HG03108 (cell line): ENCODE results near the gene ADCY6.
A peak's percentile ranks its signal among the peaks of the same experiment; 100 is the strongest.
"Not testable (repeated sequence)": the region's sequence is repeated elsewhere in the genome, so short reads cannot be mapped to it uniquely, and the experiment has no call there.

Source experiments
- ATAC-seq: cut with Tn5 transposase; IDR thresholded peaks from one replicate; pipeline ENCODE4 v1.9.1; 2021; ENCODE audit warnings: moderate library complexity; ENCODE audit not compliant: unreplicated experiment

Gene ADCY6

DNA sequence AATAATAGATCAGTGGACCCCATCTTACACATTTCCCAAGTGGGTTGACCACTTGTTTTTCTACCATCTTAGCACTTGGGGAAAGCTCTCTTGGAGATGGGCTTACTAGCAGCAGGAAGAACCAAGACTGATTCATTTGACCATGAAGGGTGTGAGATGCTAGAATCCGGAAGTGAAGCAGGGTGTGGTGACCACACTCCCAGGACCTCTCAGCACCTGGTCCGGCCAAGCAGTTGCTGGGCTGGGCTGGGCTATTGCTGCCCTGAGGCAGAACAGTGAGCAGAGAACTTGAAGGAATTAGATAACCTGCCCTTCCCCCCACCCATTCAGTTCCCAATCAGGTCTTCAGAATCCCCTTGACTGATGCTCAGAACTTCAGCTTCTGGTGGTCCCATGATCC lies 24.4 kb downstream of the ADCY6 start:
- no peak for ATAC-seq

DNA sequence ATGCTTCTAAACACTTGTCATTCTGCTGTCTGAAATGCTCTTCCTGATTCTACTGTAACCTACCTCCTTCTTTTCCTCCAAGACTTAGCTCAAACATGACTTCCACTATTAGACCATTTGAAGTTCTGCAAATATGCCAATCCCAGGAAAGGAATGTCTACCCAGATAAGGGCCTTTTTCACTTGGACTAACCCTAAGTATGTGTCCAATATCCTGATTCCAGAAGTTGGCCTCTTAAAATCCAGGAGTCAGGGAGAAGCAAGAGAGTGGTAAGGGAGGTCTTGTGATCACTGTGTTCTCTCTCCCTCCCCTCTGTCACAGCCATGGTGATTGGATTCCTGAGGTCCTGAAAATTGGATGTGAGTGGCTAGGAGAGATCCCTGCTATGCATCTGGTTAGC lies 30.2 kb downstream of the ADCY6 start:
- no peak for ATAC-seq

DNA sequence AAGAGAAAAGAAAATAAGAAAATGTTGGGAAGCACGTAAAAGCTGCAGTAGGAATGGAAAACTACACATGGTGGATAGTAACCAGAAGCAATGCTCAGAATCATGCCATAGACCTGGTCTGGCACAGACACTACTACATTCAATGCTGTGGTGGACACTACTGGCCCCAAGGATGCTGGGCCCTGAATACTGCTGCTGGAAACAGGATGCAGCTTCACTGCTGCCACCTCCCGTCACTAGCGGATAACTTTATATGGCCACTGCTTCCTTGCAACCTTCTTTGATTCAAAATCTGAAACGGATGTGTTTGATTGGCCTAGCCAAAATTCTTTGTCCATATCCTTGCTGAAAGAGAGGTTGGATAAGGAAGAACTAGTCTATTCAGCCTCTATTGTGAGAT lies 30.7 kb downstream of the ADCY6 start:
- ATAC-seq = no peak

DNA sequence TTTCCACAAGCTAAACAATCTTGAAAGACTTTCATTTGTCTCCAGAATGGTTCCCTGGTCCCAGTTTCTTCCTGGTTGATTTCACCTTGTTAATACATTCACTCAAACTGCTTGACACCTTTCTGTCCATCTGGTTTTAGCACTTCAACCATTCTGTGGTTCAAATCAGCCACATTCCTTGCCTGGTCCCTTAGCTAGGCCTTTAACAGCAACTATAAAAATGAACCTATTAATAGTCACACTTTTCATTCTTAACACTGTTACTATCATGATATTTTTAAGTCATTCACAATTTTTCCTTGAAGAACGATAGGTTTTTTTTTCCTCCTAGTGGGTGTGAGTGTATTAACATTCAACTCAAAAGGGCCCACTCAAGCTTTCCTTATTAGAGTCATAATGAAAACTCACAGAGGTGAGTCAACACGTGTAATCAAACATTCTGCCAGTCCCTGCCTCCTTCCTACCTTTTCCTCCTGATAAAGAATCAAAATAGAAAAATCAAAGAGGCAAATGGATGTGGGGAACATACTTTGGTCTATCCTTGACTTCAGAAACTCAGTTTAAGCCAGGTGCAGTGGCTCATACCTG lies 38.0 kb downstream of the ADCY6 start:
- ATAC-seq = no peak

DNA sequence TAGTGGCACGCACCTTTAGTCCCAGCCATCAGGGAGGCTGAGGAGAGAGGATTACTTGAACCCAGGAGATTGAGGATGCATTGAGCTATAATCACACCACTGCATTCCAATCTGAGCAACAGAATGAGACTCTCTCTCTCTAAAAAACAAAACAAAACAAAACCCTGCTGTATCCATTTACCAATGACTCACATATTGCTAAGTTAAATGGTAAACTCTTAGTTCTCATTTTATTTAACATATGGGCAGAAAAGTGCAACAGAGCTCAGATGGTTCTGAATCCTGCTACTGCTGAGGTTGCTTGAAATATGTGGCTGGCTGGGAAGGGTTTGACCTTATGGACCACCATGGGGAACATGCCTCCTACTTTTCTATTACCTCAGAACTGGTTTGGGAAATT lies 38.7 kb downstream of the ADCY6 start:
- no peak for ATAC-seq

DNA sequence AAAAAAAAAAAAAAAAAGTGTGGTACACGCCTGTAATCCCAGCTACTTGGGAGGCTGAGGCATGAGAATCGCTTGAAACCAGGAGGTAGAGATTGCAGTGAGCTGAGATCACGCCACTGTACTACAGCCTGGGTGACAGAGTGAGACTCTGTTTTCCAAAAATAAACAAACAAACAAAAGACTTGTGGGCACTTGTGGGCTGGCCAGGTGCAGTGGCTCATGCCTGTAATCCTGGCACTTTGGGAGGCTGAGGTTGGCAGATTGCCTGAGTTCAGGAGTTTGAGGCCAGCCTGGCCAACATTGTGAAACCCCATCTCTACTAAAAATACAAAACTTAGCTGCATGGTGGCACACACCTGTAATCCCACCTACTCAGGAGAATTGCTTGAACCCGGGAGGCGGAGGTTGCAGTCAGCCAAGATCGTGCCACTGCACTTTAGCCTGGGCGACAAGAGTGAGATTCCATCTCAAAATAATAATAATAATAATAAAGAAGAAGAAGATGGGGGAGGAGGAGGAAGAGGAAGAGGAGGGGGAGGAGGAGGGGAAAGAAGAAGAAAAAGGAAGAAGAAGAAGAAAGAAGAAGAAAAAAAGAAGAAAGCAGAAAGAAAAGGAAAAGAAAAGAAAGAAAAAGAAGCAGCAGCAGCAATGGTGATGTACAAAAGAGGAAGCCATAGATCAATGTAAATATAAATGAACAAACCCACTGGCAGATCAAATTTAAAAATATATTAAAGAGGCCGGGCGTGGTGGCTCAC lies 44.5 kb downstream of the ADCY6 start:
- no peak for ATAC-seq

DNA sequence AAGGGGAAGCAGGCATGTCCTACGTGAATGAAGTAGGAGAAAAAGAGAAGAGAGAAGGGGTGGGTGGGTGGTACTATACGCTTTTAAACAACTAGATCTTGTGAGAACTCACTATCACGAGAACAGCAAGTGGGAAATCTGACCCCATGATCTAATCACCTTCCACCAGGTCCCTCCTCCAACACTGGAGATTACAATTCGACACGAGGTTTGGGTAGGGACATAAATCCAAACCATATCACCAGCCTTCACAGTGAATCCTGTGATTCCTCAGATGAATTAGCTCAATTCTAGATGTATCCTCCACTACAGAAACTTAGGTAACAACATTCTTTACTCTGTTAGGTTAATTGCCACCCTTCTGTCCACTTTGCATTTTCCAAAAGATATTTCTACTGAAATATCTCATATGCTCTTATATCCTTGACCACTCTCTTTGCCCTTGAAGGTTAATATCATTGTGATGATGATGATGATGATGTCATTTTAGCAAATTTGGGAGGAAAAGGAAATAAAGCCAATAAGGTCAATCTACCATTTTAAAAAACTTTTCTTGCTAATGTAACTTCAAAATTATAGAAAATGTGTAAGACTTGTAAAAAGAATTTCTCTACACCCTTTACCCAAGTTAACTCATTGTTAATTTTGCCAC lies 49.1 kb downstream of the ADCY6 start:
- no peak for ATAC-seq

DNA sequence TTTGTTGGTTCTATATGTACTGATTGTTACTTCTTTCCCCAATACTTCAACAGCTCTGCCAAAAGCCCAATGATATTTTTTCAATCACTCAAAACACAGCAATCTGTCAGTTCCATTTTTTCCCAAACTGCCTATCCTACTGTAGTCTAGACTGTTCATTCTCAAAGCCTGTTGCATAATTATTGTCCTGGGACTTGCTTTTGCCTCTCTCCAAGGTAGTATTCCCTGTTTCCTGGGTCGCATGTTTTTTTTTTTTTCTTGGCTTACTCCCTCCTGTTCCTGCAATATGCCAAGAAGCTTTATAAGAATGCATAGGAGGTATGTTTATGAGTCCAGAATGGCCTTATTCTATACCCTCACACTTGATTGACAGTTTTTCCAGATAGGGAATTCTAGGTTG lies 52.4 kb downstream of the ADCY6 start:
- no peak for ATAC-seq

DNA sequence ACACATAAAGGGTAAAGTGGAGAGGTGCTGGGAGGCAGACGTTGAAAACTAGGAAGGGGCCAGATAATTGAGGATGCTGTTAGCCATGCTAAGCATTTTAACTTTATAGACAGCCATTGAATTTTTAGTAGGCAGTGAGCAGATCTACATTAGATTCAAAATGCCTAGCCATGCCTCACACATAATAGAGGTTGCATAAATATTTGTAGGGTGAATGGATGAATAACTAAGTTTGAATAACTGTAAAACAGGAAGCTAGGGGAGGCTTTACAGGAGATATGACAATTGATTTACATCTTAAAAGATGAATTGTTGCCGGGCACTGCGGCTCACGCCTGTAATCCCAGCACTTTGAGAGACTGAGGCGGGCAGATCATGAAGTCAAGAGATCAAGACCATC lies 60.1 kb downstream of the ADCY6 start:
- ATAC-seq = no peak

DNA sequence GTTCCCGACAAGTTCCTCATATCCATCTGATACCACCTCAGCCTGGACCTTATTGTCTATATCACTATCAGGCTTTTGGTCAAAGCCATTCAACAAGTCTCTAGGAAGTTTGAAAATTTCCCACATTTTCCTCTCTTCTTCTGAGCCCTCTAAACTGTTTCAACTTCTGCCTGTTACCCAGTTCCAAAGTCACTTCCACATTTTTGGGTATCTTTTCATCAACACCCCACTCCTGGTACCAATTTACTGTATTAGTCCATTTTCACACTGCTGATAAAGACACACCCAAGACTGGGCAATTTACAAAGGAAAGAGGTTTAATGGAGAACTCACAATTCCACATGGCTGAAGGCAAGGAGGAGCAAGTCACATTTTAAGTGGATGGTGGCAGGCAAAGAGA lies 68.2 kb downstream of the ADCY6 start:
- not testable (repeated sequence) for ATAC-seq

DNA sequence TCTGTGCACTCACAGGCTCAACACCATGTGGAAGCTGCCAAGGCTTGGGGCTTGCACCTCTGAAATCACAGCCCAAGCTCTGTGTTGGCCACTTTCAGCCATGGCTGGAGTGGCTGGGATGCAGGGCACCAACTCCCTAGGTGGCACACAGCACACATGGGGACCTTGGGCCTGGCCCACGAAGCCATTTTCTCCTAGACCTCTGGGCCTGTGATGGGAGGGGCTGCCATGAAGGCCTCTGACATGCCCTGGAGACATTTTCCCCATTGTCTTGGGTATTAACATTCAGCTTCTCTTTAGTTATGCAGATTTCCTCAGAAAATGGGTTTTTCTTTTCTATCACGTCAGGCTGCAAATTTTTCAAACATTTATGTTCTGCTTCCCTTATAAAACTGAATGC lies 68.7 kb downstream of the ADCY6 start:
- ATAC-seq = not testable (repeated sequence)

DNA sequence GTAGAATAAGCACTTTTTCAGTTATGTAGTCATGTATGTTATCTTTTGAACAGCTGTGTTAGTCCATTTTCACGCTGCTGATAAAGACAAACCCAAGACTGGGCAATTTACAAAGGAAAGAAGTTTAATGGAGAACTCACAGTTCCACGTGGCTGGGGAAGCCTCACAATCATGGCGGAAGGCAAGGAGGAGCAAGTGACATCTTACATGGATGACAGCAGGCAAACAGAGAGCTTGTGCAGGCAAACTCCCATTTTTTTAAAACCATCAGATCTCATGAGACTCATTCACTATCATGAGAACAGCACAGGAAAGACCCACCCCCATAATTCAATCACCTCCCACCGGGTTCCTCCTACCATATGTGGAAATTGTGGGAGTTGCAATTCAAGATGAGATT lies 69.9 kb downstream of the ADCY6 start:
- ATAC-seq = not testable (repeated sequence)

DNA sequence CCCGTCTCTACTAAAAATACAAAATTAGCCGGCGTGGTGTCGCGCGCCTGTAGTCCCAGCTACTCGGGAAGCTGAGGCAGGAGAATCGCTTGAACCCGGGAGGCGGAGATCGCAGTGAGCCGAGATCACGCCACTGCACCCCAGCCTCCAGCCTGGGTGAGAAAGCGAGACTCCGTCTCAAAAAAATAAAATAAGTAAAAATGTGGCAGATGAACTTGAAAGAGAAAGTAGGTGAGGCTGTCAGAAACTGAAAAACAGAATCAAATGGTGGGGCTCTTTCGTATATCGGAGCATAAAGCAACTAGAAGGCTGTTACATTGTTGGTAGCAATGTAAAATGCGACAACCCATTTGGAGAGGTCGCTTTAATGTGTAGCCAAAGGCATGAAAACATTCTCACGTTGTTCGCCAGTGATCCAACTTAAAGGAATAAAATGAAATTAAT lies 71.6 kb downstream of the ADCY6 start:
- no peak for ATAC-seq

DNA sequence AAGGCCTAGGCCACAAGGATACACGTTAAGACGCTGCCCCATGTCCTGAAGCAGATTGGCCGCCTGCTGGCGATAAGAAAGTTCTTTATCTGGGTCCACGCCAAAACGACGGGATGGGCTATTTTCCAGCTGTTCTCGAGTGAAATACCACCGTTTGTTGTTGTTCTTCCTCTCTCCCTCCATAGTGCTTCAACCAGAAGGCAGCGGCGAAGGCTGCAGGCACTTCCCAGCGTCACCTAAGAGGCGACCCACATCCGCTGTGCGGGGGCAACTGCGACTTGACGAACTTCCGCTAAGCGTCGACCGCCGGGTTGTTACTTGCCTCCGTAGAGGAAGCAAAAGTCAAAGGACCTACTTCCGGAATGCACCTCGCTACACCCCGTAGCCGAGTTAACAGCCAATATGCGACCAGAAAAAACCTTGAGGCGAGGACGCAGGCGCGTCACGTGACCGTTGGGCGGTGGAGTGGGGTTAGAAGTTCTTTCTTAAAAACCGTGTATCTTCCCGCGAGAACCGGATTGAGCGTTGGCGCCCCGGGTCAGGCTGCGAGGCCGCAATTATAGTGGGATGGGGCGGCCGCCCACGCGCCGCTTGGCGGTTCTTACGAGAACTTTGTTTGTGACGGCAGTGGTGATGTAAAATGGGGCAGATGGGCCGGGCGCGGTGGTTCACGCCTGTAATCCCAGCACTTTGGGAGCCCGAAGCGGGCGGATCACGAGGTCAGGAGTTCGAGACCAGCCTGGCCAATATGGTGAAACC lies 72.2 kb downstream of the ADCY6 start, which contains the start of gene CCNT1:
TSS of gene CCNT1 (minus strand) at position 215 of the 759 bp plus-strand sequence. CDS start at position 183, 32 bp downstream.
- peak; percentile 97 for ATAC-seq
